Measurements from ENCODE around the gene RALGAPA1.

Gene RALGAPA1

DNA sequence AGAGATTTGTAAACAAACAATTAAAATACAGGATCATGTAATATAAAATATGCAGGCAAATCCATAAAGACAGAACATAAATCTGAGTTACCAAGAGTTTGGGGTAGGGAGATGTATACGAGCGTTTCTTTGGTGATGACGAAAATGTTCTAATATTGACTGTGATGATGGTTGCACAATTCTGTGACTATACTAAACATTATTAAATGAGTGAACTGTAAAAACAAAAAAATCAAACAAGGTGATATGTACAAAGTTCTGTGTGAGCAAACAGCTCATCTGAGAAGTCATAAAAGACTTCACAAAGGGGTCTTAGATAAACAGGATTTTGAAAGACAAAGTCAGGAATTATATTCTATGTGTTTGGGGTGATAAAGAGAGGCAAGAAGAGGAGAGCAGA, 147.2 kb downstream of the RALGAPA1 start:
- peaks cover 7% of the 10 kb centered on the region; the same call in 1 of the 2 replicates for H3K36me3 ChIP-seq (ENCODE audit: insufficient read depth, low read length)
- no peaks in the 10 kb centered on the region for H4K20me1 ChIP-seq (ENCODE audit: insufficient read depth, low read length)
- no peaks in the 10 kb centered on the region for H3K4me1 ChIP-seq (ENCODE audit: insufficient read depth, low read length, severe bottlenecking)
- H3K9ac ChIP-seq (ENCODE audit: low read length): no peak overlapping the region
- H3K4me2 ChIP-seq (ENCODE audit: low read length): no peak overlapping the region
- no peaks in the 10 kb centered on the region for H3F3A ChIP-seq (ENCODE audit: insufficient read depth, low read length)
- no peaks in the 10 kb centered on the region for H3K9me2 ChIP-seq (ENCODE audit: low read depth, low read length)
- no peak overlapping the region for H3K27ac ChIP-seq (ENCODE audit: low read depth, low read length, poor library complexity, severe bottlenecking)
- no peaks in the 10 kb centered on the region for H3K27me3 ChIP-seq (ENCODE audit: insufficient read depth, low read length)
- no peak overlapping the region for H2AFZ ChIP-seq (ENCODE audit: low read length)
- no peaks in the 10 kb centered on the region for H3K79me2 ChIP-seq (ENCODE audit: insufficient read depth, low read length)
- H3K9me3 ChIP-seq (ENCODE audit: low read length): no peaks in the 10 kb centered on the region
- TF ChIP-seq, protein P1, sequence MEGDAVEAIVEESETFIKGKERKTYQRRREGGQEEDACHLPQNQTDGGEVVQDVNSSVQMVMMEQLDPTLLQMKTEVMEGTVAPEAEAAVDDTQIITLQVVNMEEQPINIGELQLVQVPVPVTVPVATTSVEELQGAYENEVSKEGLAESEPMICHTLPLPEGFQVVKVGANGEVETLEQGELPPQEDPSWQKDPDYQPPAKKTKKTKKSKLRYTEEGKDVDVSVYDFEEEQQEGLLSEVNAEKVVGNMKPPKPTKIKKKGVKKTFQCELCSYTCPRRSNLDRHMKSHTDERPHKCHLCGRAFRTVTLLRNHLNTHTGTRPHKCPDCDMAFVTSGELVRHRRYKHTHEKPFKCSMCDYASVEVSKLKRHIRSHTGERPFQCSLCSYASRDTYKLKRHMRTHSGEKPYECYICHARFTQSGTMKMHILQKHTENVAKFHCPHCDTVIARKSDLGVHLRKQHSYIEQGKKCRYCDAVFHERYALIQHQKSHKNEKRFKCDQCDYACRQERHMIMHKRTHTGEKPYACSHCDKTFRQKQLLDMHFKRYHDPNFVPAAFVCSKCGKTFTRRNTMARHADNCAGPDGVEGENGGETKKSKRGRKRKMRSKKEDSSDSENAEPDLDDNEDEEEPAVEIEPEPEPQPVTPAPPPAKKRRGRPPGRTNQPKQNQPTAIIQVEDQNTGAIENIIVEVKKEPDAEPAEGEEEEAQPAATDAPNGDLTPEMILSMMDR (IDR thresholded peaks at IDR 0.05; ENCODE audit: low read length): no peak
- TF ChIP-seq EZH2 (IDR thresholded peaks at IDR 0.05; ENCODE audit: borderline replicate concordance, low read length): no peak
- no peak overlapping the region for H3K4me3 ChIP-seq (ENCODE audit: low read depth, low read length, poor library complexity, severe bottlenecking)

DNA sequence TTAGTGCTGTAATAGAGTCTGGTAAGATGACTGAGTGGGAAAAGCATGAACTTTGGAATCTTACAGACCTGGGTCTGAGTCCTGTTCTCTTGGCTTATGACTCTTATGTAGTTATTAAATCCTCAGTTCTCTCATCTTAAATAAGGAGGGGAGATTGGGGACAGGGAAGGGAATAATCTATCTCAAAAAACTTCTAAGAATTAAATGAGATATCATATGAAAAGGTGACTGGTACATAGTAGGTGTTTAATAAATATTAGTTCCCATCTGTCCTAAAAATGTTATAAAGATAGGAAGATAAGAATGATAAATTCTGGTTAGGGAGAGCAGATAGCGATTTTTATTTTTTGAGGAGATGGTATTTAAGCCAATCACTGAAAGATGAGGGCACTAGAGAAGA, 156.1 kb downstream of the RALGAPA1 start:
- Histone ChIP-seq H3F3A (ENCODE audit: insufficient read depth, low read length) (no peaks in the 10 kb centered on the region), H3K4me1 (ENCODE audit: insufficient read depth, low read length, severe bottlenecking) (no peaks in the 10 kb centered on the region), H3K9me2 (ENCODE audit: low read depth, low read length) (no peaks in the 10 kb centered on the region), H3K9me3 (ENCODE audit: low read length) (no peaks in the 10 kb centered on the region), H2AFZ (ENCODE audit: low read length) (no peak overlapping the region), H3K4me3 (ENCODE audit: low read depth, low read length, poor library complexity, severe bottlenecking) (no peak overlapping the region), H3K9ac (ENCODE audit: low read length) (no peak overlapping the region), H3K27me3 (ENCODE audit: insufficient read depth, low read length) (no peaks in the 10 kb centered on the region), H3K36me3 (ENCODE audit: insufficient read depth, low read length) (no peaks in the 10 kb centered on the region), H3K4me2 (ENCODE audit: low read length) (no peak overlapping the region), H3K79me2 (ENCODE audit: insufficient read depth, low read length) (no peaks in the 10 kb centered on the region), H4K20me1 (ENCODE audit: insufficient read depth, low read length) (no peaks in the 10 kb centered on the region), H3K27ac (ENCODE audit: low read depth, low read length, poor library complexity, severe bottlenecking) (no peak overlapping the region)
- no peak for TF ChIP-seq EZH2 (IDR thresholded peaks at IDR 0.05; ENCODE audit: borderline replicate concordance, low read length)
- TF ChIP-seq, protein P1 (IDR thresholded peaks at IDR 0.05; ENCODE audit: low read length): no peak

DNA sequence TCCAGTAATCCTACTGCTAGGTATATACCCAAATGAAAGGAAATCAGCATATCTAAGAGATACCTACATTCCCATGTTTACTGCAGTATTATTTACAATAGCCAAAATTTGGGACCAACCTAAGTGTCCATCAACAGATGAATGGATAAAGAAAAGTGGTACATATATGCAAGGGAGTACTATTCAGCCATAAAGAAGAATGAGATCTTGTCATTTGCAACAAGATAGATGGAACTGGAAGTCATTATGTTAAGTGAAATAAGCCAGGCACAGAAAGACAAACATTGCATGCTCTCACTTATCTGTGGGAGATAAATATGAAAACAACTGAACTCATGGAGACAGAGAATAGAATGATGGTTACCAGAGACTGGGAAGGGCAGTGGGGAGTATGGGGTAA, 165.6 kb downstream of the RALGAPA1 start:
- Histone ChIP-seq H3K9me3 (ENCODE audit: low read length) (no peaks in the 10 kb centered on the region), H3K9me2 (ENCODE audit: low read depth, low read length) (no peaks in the 10 kb centered on the region), H4K20me1 (ENCODE audit: insufficient read depth, low read length) (no peaks in the 10 kb centered on the region), H3K4me1 (ENCODE audit: insufficient read depth, low read length, severe bottlenecking) (no peaks in the 10 kb centered on the region), H3K4me2 (ENCODE audit: low read length) (no peak overlapping the region), H3K27ac (ENCODE audit: low read depth, low read length, poor library complexity, severe bottlenecking) (no peak overlapping the region), H3K27me3 (ENCODE audit: insufficient read depth, low read length) (no peaks in the 10 kb centered on the region), H2AFZ (ENCODE audit: low read length) (no peak overlapping the region), H3K4me3 (ENCODE audit: low read depth, low read length, poor library complexity, severe bottlenecking) (no peak overlapping the region), H3K79me2 (ENCODE audit: insufficient read depth, low read length) (no peaks in the 10 kb centered on the region), H3K36me3 (ENCODE audit: insufficient read depth, low read length) (no peaks in the 10 kb centered on the region), H3F3A (ENCODE audit: insufficient read depth, low read length) (no peaks in the 10 kb centered on the region), H3K9ac (ENCODE audit: low read length) (no peak overlapping the region)
- TF ChIP-seq, protein P1 (IDR thresholded peaks at IDR 0.05; ENCODE audit: low read length): no peak
- TF ChIP-seq EZH2 (IDR thresholded peaks at IDR 0.05; ENCODE audit: borderline replicate concordance, low read length): no peak
